ENCODE measurements around the gene CANX. TPM values are rescaled to one million over a fixed set of nuclear protein-coding genes. Genes with fewer than 3 reads are reported as not detected.

Gene CANX
- total and polyA plus RNA-seq, 8 donors: 81.7 to 638 (median 216) TPM

GRCh38 chr5:179769271-179769670, 70.5 kb downstream of the CANX start:
- no peak overlapping the region for H3K4me3 ChIP-seq
- TF ChIP-seq, protein P1, sequence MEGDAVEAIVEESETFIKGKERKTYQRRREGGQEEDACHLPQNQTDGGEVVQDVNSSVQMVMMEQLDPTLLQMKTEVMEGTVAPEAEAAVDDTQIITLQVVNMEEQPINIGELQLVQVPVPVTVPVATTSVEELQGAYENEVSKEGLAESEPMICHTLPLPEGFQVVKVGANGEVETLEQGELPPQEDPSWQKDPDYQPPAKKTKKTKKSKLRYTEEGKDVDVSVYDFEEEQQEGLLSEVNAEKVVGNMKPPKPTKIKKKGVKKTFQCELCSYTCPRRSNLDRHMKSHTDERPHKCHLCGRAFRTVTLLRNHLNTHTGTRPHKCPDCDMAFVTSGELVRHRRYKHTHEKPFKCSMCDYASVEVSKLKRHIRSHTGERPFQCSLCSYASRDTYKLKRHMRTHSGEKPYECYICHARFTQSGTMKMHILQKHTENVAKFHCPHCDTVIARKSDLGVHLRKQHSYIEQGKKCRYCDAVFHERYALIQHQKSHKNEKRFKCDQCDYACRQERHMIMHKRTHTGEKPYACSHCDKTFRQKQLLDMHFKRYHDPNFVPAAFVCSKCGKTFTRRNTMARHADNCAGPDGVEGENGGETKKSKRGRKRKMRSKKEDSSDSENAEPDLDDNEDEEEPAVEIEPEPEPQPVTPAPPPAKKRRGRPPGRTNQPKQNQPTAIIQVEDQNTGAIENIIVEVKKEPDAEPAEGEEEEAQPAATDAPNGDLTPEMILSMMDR (IDR thresholded peaks at IDR 0.05): no peak
- H3K27me3 ChIP-seq: no peaks in the 10 kb centered on the region
- peaks cover 67 to 91% (median 86%) of the 10 kb centered on the region in 4 donors for H3K36me3 ChIP-seq
- H3K27ac ChIP-seq: no peak overlapping the region
- intact Hi-C loops (cut with DNase I; ENCODE audit: low total_unique reads): no loop called here
- H3K4me1 ChIP-seq: peaks cover 15 to 49% (median 31%) of the 10 kb centered on the region in 4 donors
- WGBS, 5 donors: 80 to 91% (median 86%) methylated on average over 6 of the region's 6 CpGs
- no peaks in the 10 kb centered on the region for H3K9me3 ChIP-seq
- no peak for DNase-seq

DNA sequence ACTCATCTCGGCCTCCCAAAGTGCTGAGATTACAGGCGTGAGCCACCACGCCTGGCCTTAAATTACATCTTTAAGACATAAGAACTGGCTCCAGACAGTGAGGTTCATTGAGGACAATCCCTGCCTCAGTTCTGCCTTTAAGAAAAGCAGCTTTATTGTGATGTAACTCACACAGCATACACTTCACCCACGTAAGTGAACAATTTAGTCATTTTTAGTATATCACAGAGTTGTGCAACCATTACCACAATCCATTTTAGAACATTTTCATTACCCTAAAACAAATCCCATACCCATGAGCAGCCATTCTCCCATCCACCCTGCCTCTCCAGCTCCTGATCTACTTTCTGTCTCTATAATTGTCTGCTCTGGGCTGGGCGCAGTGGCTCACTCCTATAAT, 71.0 kb downstream of the CANX start:
- intact Hi-C loops (cut with DNase I; ENCODE audit: low total_unique reads): no loop called here
- H3K27me3 ChIP-seq: no peaks in the 10 kb centered on the region
- no peak overlapping the region for H3K27ac ChIP-seq
- peaks cover 72 to 96% (median 91%) of the 10 kb centered on the region in 4 donors for H3K36me3 ChIP-seq
- TF ChIP-seq, protein P1 (IDR thresholded peaks at IDR 0.05): no peak
- TF ChIP-seq EP300 (IDR thresholded peaks at IDR 0.05) (no peak), POLR2A (IDR thresholded peaks at IDR 0.05) (no peak), POLR2AphosphoS5 (IDR thresholded peaks at IDR 0.05) (no peak)
- no peak for DNase-seq
- H3K4me3 ChIP-seq: no peak overlapping the region
- peaks cover 12 to 44% (median 28%) of the 10 kb centered on the region in 4 donors for H3K4me1 ChIP-seq
- 87 to 92% (median 90%) methylated on average over 5 of the region's 5 CpGs for WGBS, 5 donors
- H3K9me3 ChIP-seq: no peaks in the 10 kb centered on the region

DNA sequence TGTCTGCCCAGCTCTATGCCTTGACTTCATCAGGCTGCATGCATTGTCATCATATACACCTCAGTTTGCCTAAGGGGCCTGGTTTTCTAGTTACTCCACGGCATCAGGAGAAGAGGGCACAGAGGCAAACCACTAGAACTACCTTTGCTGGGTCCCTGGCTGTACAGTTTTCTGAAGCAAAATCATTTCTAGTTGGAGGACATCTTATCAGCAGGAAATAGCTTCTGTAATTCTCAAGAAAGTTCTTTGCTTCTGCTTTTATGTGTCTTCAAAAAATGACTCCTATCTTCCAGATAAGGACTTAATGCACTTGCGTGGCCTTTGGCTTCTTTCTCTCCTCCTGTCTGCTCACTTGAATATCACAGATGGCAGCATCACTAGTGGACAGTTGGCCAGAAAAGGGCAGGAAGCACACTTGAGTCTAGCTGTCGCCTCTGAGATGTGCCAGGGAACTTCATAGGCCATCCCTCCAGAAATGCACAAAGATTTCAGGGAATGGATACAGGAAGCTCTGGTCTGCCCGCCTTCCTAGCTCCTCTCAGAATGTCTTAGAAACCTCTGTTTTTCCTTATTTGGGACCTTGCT, 72.6 kb downstream of the CANX start:
- Histone ChIP-seq H3K4me3 (no peak overlapping the region), H3K36me3 (peaks cover 75 to 98% (median 94%) of the 10 kb centered on the region in 4 donors), H3K9me3 (no peaks in the 10 kb centered on the region), H3K27me3 (no peaks in the 10 kb centered on the region), H3K4me1 (peaks cover 0 to 28% (median 13%) of the 10 kb centered on the region in 4 donors), H3K27ac (no peak overlapping the region)
- intact Hi-C loops (cut with DNase I; ENCODE audit: low total_unique reads): no loop called here
- 81 to 95% (median 90%) methylated on average over 4 of the region's 4 CpGs for WGBS, 5 donors
- no peak for DNase-seq
- TF ChIP-seq POLR2A (IDR thresholded peaks at IDR 0.05) (no peak), POLR2AphosphoS5 (IDR thresholded peaks at IDR 0.05) (no peak), EP300 (IDR thresholded peaks at IDR 0.05) (no peak)
- TF ChIP-seq, protein P1 (IDR thresholded peaks at IDR 0.05): no peak

DNA sequence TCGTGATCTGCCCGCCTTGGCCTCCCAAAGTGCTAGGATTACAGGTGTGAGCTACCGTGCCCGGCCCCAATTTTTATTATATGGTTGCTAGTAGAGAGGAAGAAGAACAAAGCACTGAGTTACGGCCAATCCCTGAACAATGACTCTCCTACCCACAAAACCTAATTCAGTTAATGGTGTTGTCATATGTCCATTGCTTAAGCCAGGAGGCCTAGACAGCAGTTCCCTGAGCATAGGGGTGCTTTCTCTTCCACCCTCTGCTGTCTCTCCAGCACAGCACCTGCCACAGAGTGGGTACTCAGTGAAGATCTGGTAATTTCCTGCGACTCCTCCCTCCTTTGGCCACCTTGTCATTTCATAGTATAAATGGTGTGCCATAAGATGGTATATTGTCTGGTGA, 73.6 kb downstream of the CANX start:
- Histone ChIP-seq H3K36me3 (peaks cover 77 to 99% (median 96%) of the 10 kb centered on the region in 4 donors), H3K4me1 (peaks cover 0 to 24% (median 8%) of the 10 kb centered on the region in 4 donors)
- intact Hi-C loops (cut with DNase I; ENCODE audit: low total_unique reads): no loop called here

More for the DNA sequence above, 73.6 kb downstream of the CANX start:
- H3K27ac ChIP-seq: no peak overlapping the region
- 90 to 97% (median 96%) methylated on average over 6 of the region's 6 CpGs for WGBS, 5 donors
- H3K9me3 ChIP-seq: no peaks in the 10 kb centered on the region
- TF ChIP-seq, protein P1 (IDR thresholded peaks at IDR 0.05): no peak
- TF ChIP-seq EP300 (IDR thresholded peaks at IDR 0.05) (no peak), POLR2AphosphoS5 (IDR thresholded peaks at IDR 0.05) (no peak), POLR2A (IDR thresholded peaks at IDR 0.05) (no peak)
- H3K4me3 ChIP-seq: no peak overlapping the region
- DNase-seq: no peak
- no peaks in the 10 kb centered on the region for H3K27me3 ChIP-seq
